CD4-positive, CD25-positive, alpha-beta regulatory T cell (primary cell): ENCODE data around the gene MMD. TPM values are rescaled to one million over a fixed set of nuclear protein-coding genes. Genes with fewer than 3 reads are reported as not detected.

Experiments
- ATAC-seq, 2 donors: fragments of 150-1000 bp; cut with Tn5 transposase; one replicate each; pipeline ENCODE4 v1.10.0; 2021; ENCODE audit warnings: low read depth in 2 of 2, moderate number of reproducible peaks in 2 of 2, moderate library complexity in 1 of 2
- DNase-seq, 3 donors: peaks; one replicate each; pipeline versions ENCODE4 v3.0.0 to v3.0.0-alpha.2; 2012 to 2022; ENCODE audit warnings: mixed read lengths in 1 of 3
- H3K27ac ChIP-seq: one replicate; pipeline ENCODE4 v1.7.0; 2013; ENCODE audit warnings: mild to moderate bottlenecking, low read length; ENCODE audit not compliant: insufficient read depth, poor library complexity, severe bottlenecking
- H3K27me3 ChIP-seq: one replicate; pipeline ENCODE4 v1.7.0; 2013; ENCODE audit warnings: low read length; ENCODE audit not compliant: control insufficient read depth, insufficient read depth
- H3K36me3 ChIP-seq: one replicate; pipeline ENCODE4 v1.7.0; 2013; ENCODE audit warnings: mild to moderate bottlenecking, low read length, moderate library complexity; ENCODE audit not compliant: control insufficient read depth, insufficient read depth
- H3K4me1 ChIP-seq: 2 replicates; pipeline ENCODE4 v1.7.0; 2013; ENCODE audit warnings: mild to moderate bottlenecking, low read length; ENCODE audit not compliant: insufficient read depth, control insufficient read depth, poor library complexity, severe bottlenecking
- H3K4me3 ChIP-seq: one replicate; pipeline ENCODE4 v1.7.0; 2013; ENCODE audit warnings: low read depth, mild to moderate bottlenecking, low read length, moderate library complexity
- H3K9me3 ChIP-seq, 2 experiments: 1 replicate in 1 of 2; 2 replicates in 1 of 2; pipeline ENCODE4 v1.7.0; 2013; ENCODE audit warnings: low read length in 2 of 2, mild to moderate bottlenecking in 1 of 2, moderate library complexity in 1 of 2; ENCODE audit not compliant: control insufficient read depth in 2 of 2
- H3K27ac Mint-ChIP-seq, 3 donors: one replicate each; pipeline ENCODE4 v1.8.0; 2020 to 2022; ENCODE audit warnings: mild to moderate bottlenecking in 3 of 3, mixed read lengths in 3 of 3, moderate library complexity in 2 of 3
- H3K27me3 Mint-ChIP-seq: one replicate; pipeline ENCODE4 v1.8.0; 2022; ENCODE audit warnings: mild to moderate bottlenecking, mixed read lengths
- H3K36me3 Mint-ChIP-seq: one replicate; pipeline ENCODE4 v1.8.0; 2020; ENCODE audit warnings: mixed read lengths
- H3K4me1 Mint-ChIP-seq, 4 donors: one replicate each; pipeline ENCODE4 v1.8.0; 2020 to 2022; ENCODE audit warnings: mixed read lengths in 4 of 4, mild to moderate bottlenecking in 1 of 4
- H3K4me3 Mint-ChIP-seq, 4 donors: one replicate each; pipeline ENCODE4 v1.8.0; 2020 to 2022; ENCODE audit warnings: mild to moderate bottlenecking in 4 of 4, mixed read lengths in 4 of 4, moderate library complexity in 3 of 4
- H3K9me3 Mint-ChIP-seq, 7 donors: one replicate each; pipeline ENCODE4 v1.8.0; 2020 to 2022; ENCODE audit warnings: mixed read lengths in 7 of 7, mild to moderate bottlenecking in 3 of 7, moderate library complexity in 2 of 7
- polyA plus RNA-seq, 4 donors: library from polyadenylated mRNA; unstranded; fragments of 300-500 nt; fragmentation: Illumina TruSeq; gene quantifications; one replicate each; pipeline ENCODE4 v1.2.3, GENCODE V29; 2021
- total RNA-seq: library from RNA; stranded (reverse); gene quantifications from one replicate; pipeline ENCODE4 v1.2.3, GENCODE V29; 2022

MMD gene
- total and polyA plus RNA-seq, 5 donors from 2014 or later: 10.1 to 17.8 (median 12.0) TPM

DNA sequence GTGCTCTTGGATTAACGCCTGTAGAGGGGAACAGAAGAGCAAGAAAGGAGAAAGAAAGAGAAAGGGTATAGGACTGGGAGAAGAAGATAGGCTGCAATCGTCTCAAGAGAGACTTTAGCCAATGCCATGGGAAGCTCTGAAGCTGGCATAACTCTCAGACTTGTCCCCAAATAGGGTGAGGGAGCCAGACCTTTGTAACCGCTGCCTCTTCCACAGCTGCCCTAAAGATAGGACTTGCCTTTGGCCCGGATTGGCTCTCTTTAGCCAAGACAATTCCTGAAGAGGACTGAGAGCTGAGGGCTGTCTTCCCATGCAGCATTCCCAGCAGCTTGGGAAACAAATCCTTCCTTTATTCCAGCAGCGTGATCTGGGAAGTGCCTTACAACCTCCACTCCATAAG lies 20.8 kb upstream of the MMD start:
- H3K27ac ChIP-seq: no peak overlapping the region
- no peaks in the 10 kb centered on the region for H3K4me1 Mint-ChIP-seq
- H3K27me3 ChIP-seq: peaks cover 3% of the 10 kb centered on the region
- no peak overlapping the region for H3K27ac Mint-ChIP-seq
- ATAC-seq (no peak), DNase-seq (no peak)
- no peaks in the 10 kb centered on the region for H3K36me3 Mint-ChIP-seq
- peaks cover 5% of the 10 kb centered on the region for H3K27me3 Mint-ChIP-seq
- H3K4me1 ChIP-seq: no peaks in the 10 kb centered on the region
- H3K4me3 ChIP-seq: no peak overlapping the region
- H3K9me3 ChIP-seq: no peaks in the 10 kb centered on the region
- no peak overlapping the region for H3K4me3 Mint-ChIP-seq
- H3K9me3 Mint-ChIP-seq: peaks cover 0 to 2% (median 0%) of the 10 kb centered on the region in 7 donors
- H3K36me3 ChIP-seq: no peaks in the 10 kb centered on the region

DNA sequence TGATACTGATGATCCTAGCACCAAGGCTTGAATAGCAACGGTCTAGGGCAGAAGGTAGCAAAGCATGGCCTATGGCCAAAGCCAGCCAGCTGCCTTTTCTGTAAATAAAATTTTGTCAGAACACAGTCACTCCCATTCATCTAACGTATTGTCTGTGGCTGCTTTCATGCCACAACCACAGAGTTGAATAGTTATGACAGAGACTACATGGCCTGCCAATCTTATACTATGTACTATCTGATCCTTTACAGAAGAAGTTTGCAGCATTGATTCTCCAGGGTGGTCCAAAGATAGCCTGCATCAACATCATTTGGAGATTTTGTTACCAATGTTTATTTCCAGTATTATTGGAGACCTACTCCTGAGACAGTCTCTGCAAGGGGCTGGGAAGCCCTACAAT lies 19.9 kb upstream of the MMD start:
- Histone ChIP-seq H3K9me3 (no peaks in the 10 kb centered on the region), H3K4me3 (no peak overlapping the region), H3K36me3 (no peaks in the 10 kb centered on the region), H3K27ac (no peak overlapping the region), H3K4me1 (no peaks in the 10 kb centered on the region), H3K27me3 (peaks cover 3% of the 10 kb centered on the region)
- Mint-ChIP-seq H3K27me3 (peaks cover 5% of the 10 kb centered on the region), H3K27ac (no peak overlapping the region), H3K9me3 (peaks cover 0 to 2% (median 0%) of the 10 kb centered on the region in 7 donors), H3K36me3 (no peaks in the 10 kb centered on the region), H3K4me3 (no peak overlapping the region), H3K4me1 (no peaks in the 10 kb centered on the region)
- no peak for ATAC-seq
- DNase-seq: no peak

GRCh38 chr17:55440391-55440790 lies 18.8 kb upstream of the MMD start:
- peaks cover 0 to 2% (median 0%) of the 10 kb centered on the region in 7 donors for H3K9me3 Mint-ChIP-seq
- H3K4me1 ChIP-seq: no peaks in the 10 kb centered on the region
- no peaks in the 10 kb centered on the region for H3K36me3 ChIP-seq
- no peaks in the 10 kb centered on the region for H3K9me3 ChIP-seq
- no peak for DNase-seq
- peaks cover 9% of the 10 kb centered on the region for H3K27me3 Mint-ChIP-seq
- H3K27ac ChIP-seq: no peak overlapping the region
- peaks cover 3% of the 10 kb centered on the region for H3K27me3 ChIP-seq
- no peaks in the 10 kb centered on the region for H3K4me1 Mint-ChIP-seq
- no peak overlapping the region for H3K4me3 Mint-ChIP-seq
- no peak overlapping the region for H3K27ac Mint-ChIP-seq
- no peak for ATAC-seq
- no peak overlapping the region for H3K4me3 ChIP-seq
- H3K36me3 Mint-ChIP-seq: no peaks in the 10 kb centered on the region

GRCh38 chr17:55437159-55437605 lies 15.5 kb upstream of the MMD start:
- no peak for ATAC-seq
- Mint-ChIP-seq H3K4me1 (peaks cover 5 to 15% (median 10%) of the 10 kb centered on the region in 4 donors), H3K4me3 (no peak overlapping the region), H3K9me3 (peaks cover 0 to 2% (median 0%) of the 10 kb centered on the region in 7 donors), H3K27me3 (peaks cover 14% of the 10 kb centered on the region), H3K27ac (no peak overlapping the region), H3K36me3 (no peaks in the 10 kb centered on the region)
- Histone ChIP-seq H3K4me1 (no peaks in the 10 kb centered on the region), H3K27ac (no peak overlapping the region), H3K36me3 (no peaks in the 10 kb centered on the region), H3K9me3 (no peaks in the 10 kb centered on the region), H3K4me3 (no peak overlapping the region), H3K27me3 (peaks cover 3% of the 10 kb centered on the region)
- DNase-seq: no peak

DNA sequence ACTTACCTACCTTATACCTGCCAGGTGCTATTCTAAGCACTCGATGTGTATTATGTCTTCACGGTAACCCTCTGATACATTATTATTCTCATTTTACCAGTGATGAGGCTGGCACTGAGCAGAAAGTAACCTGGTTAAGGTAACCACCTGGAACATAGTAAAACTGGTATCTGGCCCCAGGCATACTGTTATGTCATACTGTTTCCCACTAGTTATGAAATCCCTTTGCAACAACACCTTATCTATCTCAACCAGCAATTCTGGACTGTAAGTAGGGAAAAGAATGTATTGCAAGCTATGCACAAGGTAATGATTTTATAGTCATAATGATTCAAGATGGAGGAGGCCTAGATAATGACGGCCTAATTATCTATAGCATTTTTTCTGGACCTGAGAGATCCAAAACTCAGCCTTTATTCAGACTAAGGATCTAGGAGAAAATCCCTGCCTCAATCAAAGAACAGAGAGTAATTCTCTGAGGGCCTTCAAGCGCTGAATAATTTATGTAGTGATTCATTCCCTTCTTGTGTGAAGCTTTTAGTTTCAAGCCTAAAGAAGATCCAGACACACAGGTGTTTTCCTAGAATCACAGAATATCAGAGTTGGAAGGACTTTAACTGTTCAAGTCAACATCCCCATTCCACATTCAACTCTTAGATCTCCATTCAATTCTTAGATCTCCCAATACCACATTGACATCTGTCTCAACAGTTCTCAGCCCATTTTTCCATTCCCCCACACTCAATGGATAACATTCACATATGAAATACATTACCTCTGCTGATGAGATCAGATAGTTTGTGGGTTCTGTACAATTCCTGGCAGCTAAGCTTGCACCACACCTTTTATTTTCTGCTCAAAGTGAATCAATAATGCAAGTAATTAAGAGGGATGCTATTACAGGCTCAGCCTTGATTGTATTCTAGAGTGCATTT lies 14.9 kb upstream of the MMD start:
- H3K4me1 ChIP-seq: no peaks in the 10 kb centered on the region
- ATAC-seq: no peak
- H3K4me3 ChIP-seq: no peak overlapping the region
- Mint-ChIP-seq H3K4me3 (no peak overlapping the region), H3K27ac (no peak overlapping the region), H3K36me3 (no peaks in the 10 kb centered on the region), H3K27me3 (peaks cover 14% of the 10 kb centered on the region), H3K4me1 (peaks cover 6 to 15% (median 12%) of the 10 kb centered on the region in 4 donors), H3K9me3 (peaks cover 0 to 2% (median 0%) of the 10 kb centered on the region in 7 donors)
- no peaks in the 10 kb centered on the region for H3K9me3 ChIP-seq
- H3K27me3 ChIP-seq: peaks cover 3% of the 10 kb centered on the region
- no peak overlapping the region for H3K27ac ChIP-seq
- no peaks in the 10 kb centered on the region for H3K36me3 ChIP-seq
- DNase-seq: no peak

DNA sequence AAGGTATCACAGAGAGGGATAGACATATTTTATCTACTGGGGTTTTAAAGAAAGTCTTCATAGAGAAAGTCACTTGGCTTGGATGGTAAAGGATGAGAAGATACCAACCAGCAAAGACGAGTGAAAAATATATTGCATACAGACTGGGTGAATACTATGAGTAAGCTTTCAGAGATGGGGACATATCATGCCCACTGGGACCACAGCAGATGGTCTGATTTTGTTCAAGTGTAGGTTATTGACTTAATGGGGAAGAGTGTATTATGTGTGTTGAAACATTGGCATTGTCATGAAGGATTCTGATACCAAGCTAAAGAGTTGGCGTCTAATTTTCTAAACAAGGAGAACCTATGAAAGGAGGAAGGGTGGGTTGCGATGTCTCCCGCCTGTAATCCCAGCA lies 13.8 kb upstream of the MMD start:
- H3K4me1 Mint-ChIP-seq: peaks cover 6 to 15% (median 13%) of the 10 kb centered on the region in 4 donors
- H3K4me3 ChIP-seq: no peak overlapping the region
- no peak for DNase-seq
- H3K27me3 ChIP-seq: peaks cover 3% of the 10 kb centered on the region
- H3K9me3 Mint-ChIP-seq: peaks cover 0 to 2% (median 0%) of the 10 kb centered on the region in 7 donors
- peak overlapping the region in 1 of 3 donors; percentile 85 for H3K27ac Mint-ChIP-seq
- H3K27me3 Mint-ChIP-seq: peaks cover 22% of the 10 kb centered on the region
- H3K36me3 Mint-ChIP-seq: no peaks in the 10 kb centered on the region
- no peaks in the 10 kb centered on the region for H3K9me3 ChIP-seq
- ATAC-seq: no peak
- no peaks in the 10 kb centered on the region for H3K36me3 ChIP-seq
- no peaks in the 10 kb centered on the region for H3K4me1 ChIP-seq
- no peak overlapping the region for H3K4me3 Mint-ChIP-seq
- no peak overlapping the region for H3K27ac ChIP-seq

DNA sequence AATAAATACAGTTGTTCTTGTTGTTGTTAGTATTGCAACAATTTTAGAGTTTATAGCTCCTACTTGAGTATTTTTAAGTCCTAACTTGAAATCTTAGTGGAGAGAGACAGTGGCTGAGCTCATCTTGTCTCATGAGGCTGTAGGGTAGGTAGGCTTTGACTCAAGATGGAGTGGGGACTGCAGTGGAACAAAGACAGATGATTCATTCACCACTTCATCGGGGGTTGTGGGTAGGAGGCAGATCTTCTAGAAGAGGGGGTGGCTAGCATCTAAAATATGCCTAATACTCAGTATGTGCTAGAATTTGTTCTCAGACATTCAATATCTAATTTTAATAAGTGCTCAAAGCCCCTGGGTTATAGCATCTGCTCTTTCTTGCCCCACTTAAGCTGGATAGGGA lies 13.1 kb upstream of the MMD start:
- Mint-ChIP-seq H3K27me3 (peaks cover 22% of the 10 kb centered on the region), H3K4me3 (peak overlapping the region in 1 of 4 donors; percentile 80), H3K9me3 (peaks cover 0 to 2% (median 0%) of the 10 kb centered on the region in 7 donors), H3K36me3 (no peaks in the 10 kb centered on the region), H3K4me1 (peaks cover 6 to 15% (median 13%) of the 10 kb centered on the region in 4 donors), H3K27ac (no peak overlapping the region)
- Histone ChIP-seq H3K9me3 (no peaks in the 10 kb centered on the region), H3K4me1 (no peaks in the 10 kb centered on the region), H3K4me3 (no peak overlapping the region), H3K27me3 (no peaks in the 10 kb centered on the region), H3K27ac (no peak overlapping the region), H3K36me3 (no peaks in the 10 kb centered on the region)
- no peak for DNase-seq
- no peak for ATAC-seq
